Esophagus mucosa (tissue), 1 donor: ENCODE data around the gene PHACTR4. TPM values are rescaled to one million over a fixed set of nuclear protein-coding genes. Genes with fewer than 3 reads are reported as not detected.
"Not testable (repeated sequence)": the region's sequence is repeated elsewhere in the genome, so short reads cannot be mapped to it uniquely, and the experiment has no call there.

ENCODE experiments used
- ATAC-seq: fragments of 200-7000 bp; cut with Tn5 transposase; one replicate; pipeline ENCODE4 v1.9.1; 2020
- total RNA-seq: library from RNA; stranded (reverse); gene quantifications from one replicate; pipeline ENCODE4 v1.2.4, GENCODE V29; 2023
- donor health status: DM: yes; HTN: yes; CAD: no.

Gene PHACTR4
- total RNA-seq, 1 donor from 2014 or later: 56.3 TPM

DNA sequence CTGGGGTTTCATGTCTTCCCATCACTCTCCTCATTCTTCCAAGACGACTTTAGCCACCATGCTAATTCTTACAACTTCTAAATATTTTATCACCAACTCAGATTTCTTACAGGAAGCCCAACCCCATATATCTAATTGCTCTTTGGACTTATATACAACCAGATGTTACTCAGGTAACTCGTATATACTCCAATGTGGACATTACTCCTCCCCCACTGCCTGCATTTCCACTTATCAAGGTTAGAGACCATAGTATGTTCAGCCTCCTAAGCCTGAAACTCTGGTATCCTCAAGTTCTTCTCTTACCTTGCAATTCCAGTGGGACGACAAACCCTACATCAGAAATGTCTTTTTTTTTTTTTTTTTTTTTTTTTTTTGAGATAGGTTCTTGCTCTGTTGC, 133.6 kb downstream of the PHACTR4 start:
- ATAC-seq: no peak

DNA sequence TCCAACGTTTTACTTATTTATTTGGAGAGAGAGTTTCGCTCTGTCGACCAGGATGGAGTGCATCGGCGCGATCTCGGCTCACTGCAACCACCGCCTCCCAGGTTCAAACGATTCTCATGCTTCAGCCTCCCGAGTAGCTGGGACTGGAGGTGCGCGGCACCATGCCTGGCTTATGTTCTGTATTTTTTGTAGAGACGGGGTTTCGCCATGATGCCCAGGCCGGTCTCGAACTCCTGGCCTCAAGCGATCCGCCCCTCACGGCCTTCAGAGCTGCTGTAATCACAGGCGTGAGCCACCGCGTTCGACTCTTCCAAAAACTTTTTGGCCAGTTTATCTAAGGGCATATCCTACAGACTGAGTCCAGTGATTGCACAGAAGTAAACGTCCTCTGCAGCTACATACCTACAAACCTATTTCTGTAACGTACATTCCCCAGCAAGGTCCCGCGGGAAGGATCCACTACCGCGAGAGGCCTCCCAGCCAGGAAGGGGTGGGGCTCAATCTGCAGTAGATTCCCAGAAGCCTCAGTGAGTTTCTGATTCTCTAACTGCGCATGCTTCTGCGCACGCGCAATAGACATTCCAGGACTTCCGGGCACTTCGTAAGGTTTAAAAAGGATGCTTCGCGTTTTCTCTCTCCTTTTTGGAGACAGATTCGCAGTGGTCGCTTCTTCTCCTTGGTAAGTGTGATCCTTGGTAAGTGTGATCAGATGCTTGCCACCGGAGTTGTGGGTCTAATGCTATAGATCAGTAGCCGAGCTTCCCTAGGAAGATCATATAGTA, 136.1 kb downstream of the PHACTR4 start, which contains the start of gene RCC1:
Gene RCC1 (plus strand): TSS at position 638 of the 782 bp plus-strand sequence. CDS start 23,824 bp downstream, outside the sequence.
- peak; percentile 90 for ATAC-seq

DNA sequence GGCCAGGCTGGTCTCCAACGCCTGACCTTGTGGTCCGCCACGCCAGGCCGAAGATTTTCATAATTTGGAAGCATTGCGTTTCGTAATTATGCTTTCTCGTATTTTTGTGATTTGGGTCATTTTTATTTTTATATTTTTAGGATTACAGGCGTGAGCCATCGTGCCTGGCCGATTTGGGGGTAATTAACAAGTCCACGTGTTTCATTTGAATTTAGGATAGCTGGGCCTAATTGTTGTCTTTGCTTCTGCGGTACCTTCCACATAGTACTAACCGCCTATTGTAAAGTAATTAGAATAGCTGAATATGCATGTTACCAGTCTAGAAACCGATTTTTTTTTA, 137.3 kb downstream of the PHACTR4 start:
- no peak for ATAC-seq

DNA sequence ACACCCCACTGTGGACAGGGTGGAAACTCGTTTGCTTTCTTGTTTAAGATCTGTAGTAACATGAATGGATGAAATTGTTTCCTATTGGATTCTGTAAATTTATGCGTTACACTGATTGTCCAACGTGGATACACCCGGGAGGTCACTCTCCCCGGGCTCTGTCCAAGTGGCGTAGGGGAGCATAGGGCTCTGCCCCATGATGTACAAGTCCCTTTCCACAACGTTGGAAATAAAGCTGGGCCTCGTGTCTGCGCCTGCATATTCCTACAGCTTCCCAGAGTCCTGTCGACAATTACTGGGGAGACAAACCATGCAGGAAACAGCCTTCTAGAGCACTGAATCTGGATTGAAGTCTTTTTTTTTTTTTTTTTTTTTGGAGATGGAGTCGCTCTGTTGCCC, 137.7 kb downstream of the PHACTR4 start:
- no peak for ATAC-seq

DNA sequence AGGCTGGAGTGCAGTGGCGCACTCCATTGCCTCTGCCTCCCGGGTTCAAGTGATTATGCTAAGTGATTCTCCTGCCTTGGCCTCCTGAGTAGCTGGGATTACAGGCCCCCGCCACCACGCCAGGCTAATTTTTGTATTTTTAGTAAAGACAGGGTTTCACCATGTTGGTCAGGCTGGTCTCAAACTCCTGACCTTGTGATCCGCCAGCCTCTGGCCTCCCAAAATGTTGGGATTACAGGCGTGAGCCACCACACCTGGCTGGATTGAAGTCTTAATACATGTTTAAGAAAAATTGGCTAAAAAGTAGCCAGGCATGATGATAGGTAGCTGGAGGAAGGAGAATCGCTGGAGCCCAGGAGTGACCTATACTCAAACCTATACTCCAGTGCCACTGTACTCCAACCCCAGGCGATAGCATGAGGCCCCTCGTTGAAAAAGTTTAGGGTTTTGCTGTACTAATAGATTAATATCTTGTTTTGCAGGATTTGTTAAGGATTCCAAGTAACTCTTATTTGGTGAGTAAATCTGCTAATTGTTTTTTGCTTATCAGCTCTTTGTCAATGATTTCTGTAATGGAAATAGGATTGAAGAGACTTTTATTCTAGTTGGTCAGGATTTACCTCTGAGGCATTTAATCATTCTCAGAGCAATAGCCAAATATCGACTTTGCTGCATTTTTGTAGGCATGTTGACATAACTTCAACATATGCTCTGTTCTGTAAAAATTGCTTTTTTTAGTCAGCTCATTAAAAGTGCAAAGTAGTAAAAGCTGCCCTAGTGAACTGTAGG, 138.3 kb downstream of the PHACTR4 start:
- no peak for ATAC-seq

DNA sequence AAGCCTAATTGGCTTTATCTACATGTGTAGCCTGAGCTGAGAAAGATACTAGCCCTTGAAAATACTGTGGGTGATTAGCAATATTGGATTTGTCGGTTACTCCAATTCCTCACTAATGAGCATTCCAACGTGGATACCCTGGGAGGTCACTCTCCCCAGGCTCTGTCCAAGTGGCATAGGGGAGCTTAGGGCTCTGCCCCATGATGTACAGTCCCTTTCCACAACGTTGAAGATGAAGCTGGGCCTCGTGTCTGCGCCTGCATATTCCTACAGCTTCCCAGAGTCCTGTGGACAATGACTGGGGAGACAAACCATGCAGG, 138.9 kb downstream of the PHACTR4 start:
- ATAC-seq: no peak

DNA sequence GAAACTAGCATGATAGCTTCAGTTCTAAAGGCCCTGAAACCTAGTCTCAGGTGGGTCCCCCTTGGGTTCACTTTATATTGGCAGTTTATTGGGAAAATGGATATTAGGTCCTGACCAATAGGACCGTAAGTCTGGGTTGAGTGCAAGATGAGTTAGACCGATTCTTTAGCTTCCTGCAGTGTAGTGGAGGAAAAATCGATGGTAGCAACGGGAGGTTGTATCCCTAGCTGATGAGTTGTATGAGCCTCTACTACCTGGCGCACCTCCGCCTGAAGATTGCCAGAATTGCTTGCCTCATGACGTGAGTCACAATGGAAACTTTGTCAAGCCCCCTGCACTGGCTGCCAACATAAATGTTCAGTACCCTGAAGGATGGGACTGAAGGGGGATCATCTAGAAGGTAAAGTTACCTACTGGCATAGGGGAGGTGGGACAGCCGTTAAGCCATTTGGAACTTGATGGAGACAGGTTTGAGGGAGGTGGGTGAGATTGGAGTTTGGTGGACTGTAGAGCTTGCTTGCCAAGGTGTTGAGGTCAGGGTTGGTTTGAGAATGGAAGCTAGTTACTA, 140.2 kb downstream of the PHACTR4 start:
- no peak for ATAC-seq

DNA sequence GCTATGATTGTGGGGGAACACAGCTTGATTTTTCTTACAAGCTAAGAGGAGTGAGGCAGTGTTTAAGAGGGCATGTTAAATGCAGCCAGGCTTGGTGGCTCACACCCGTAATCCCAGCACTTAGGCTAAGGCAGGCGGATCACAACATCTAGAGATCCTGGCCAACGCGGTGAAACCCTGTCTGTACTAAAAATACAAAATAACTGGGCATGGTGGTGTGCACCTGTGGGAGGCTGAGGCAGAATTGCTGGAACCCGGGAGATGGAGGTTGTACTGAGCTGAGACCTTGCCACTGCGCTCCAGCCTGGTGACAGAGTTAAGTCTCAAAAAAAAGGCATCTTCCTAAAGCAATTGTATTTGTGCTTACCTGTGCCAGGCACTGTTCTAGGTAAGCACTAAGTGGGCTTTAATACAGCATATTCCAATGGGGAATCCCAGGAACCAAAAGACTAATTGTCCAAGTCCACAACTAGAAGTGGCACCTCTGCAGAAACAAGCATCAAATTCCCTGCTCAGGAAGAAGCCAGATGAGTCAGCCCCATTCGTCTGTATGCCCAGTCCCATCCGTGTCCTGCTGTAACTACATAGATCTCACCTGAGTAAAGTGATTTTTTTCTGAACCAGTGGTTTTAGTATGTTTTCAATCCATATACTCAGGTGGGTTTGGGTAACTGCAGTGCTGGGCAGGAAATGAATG, 140.9 kb downstream of the PHACTR4 start:
- no peak for ATAC-seq

DNA sequence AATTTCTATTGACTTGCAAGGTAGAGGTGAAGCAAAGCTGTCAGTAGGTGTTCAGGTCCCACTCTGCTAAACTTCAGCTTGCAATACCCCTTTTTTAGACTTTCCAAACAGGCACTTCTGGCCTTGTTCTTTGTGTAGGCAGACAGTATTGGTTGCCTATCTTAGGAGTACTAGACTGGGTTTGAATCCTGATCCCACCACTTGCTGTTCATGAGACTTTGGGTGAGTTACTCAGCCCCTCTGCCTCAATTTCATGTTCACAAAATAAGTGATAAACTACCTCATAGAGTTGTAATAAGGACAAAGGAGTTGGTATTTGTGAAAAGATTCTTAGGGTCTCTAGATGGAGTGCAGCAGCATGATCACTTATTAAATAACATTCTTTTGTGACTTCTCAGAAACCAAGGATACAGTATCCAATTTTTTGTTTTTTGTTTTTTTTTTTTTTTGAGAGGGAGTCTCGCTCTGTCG, 141.5 kb downstream of the PHACTR4 start:
- ATAC-seq: no peak

DNA sequence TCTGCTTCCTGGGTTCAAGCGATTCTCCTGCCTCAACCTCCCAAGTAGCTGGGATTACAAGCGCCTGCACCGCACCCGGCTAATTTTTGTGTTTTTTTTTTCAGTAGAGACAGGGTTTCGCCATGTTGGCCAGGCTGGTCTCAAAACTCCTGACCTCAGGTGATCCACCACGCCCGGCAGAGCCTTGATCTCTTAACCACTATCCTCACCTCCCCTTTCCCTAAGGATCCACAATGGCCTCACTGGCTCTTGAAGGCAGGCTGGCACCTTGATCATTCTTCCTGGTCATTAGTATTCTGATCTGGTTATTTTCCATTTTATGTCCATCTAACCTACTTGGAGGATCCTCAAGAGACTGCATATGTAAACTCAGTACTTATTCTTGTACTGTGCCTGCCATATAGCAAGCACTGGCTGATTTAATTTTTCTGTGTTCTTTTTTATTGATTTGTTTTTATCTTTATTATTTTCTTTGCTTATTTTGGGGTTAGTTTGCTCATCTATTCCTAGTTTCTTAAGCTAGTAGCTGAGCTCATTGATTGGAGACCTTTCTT, 142.6 kb downstream of the PHACTR4 start:
- ATAC-seq: no peak

DNA sequence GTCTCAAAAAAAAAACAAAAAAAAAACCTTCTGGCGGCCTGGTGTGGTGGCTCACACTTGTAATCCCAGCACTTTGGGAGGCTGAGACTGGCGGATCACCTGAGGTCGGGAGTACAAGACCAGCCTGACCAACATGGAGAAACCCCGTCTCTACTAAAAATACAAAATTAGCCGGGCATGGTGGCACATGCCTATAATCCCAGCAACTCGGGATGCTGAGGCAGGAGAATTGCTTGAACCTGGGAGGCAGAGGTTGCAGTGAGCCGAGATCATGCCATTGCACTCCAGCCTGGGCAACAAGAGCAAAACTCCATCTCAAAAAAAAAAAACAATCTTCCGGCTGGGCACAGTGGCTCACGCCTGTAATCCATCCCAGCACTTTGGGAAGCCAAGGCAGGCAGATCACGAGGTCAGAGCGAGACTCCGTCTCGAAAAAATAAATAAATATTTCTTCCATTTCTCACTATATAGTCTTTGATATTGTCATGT, 144.9 kb downstream of the PHACTR4 start:
- ATAC-seq: not testable (repeated sequence)

DNA sequence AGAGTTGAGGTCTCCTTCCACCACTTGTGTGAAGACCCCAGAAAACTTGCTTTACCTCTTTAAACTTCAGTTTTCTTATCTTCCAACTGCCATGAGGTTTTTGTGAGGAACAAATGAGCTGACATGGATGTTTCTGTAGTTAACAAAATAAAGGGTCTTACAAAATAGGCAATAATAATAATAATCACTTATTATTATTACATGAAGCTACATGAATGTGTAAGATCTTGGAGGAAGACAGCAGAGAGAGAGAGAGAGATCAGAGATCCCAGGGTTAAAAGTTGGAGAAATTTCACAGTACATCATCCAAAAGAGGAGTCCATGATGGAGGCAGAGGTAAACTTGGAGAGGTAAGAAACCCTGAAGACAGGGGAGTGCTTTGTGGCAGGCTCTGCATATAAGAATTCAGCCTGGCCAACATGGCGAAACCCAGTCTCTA, 147.0 kb downstream of the PHACTR4 start:
- ATAC-seq: no peak

DNA sequence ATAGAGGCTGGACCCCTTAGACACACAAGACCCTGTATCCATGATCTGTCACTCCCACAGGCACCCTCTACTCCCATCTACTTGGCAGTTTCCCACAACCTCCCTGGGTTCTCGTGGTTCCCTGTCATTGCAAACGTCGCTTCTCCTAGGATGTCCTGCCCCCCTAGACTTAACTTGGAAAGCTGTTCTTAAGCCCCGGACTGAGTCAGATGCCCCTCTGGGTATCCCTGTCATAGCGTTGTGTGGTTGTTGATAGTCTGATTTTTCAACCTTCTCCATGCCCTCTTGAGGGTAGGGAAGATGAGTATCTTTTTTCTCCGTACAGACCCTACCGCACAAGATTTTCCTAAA, 148.1 kb downstream of the PHACTR4 start:
- ATAC-seq: peak; percentile 12

DNA sequence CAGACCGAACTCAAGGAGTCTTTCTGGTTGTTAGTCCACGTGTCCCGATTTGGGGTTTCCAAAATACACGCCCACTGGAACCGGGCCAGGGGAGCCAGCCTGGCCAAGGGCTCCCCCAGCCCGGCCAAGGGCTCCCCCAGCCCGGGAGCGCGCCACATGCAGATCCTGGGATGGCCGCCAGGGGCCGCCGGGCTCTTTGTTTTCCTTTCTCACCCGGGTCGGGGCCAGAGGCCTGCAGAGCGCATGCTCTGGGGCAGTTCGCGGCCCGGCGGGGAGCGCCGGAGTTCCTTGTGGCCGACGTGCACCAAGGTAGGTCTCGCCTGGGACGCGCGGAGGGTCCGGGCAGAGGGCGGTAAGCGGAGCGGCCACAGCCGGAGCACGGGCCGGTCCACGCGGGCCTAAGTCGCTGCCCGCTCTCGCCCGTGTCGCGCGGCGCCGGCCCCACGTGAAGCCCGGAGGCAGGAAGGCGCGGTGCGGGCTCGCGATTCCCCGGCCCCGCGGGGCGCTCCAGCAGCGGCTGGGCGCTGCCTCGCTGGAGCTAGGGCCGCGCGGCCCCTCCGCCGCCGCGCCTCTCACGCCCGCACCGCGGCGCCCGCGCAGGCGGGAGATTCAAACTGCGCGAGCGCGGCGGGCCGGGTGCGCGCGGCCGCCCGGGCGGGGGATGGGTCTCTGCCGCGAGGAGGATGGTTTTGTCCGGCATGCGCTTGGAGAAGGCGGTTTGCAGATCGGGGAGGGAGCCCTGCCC, 148.6 kb downstream of the PHACTR4 start:
- peak; percentile 78 for ATAC-seq

DNA sequence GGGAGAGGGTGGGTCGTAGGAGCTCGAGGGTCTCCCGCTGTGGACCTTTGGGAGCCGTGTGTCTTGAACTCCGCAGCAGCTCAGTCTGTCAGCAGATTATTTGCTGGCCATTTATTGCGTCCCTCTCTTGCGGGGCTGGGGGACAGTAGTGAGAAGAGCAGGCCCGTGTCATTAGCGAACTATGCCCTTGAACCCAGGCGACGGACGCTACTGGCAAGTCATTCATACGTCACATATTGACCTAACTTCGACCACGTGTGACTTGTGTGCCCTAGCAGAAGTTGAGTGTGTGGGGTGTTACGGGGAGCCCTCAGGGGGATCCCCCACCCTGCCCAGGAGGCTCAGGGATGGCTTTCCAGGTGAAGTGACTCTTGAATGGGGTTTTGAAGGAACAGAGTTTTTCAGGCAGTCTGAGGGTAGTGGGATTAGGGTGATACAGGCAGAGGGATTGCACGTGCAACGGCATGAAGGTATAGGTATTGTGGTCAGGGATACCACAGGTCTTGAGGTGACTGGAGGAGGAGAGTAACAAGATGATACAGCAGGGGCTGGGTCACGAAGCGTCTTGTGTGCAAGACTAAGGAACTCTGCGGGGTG, 149.3 kb downstream of the PHACTR4 start:
- peak; percentile 6 for ATAC-seq

DNA sequence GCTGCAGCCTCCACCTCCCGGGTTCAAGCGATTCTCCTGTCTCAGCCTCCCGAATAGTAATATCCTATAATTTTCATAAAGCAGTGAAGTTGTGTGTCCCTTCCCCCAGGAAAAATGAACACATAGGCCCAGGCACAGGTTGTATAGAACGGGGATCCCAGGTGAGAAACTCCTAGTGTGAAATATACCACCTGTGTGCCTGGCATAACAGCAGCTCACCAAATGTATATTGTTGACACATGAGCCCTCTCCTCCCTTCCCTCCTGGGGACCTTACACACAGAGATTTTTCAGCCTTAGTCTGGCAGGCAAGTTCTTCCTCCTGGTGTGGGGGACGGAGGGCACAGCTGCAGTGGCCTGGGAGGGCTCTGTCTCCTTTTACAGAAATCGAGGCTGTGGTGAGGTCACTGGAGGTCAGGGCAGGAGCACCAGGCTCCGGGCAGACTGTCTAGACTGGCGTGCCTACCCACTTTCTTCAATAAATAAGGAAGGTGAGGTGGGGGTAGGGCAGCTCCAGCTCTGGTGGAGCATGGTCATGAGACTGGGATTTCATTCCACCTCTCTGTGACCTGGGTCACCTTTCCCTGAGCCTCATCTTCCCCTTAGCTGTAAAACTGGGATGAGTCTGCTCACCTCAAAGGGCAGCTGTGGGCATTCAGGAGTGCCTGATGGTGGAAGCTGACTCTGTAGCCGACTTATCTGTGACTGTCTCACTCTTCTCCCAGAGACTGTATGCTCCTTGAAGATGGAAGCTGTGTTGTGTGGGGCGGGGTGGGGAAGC, 150.6 kb downstream of the PHACTR4 start:
- no peak for ATAC-seq

DNA sequence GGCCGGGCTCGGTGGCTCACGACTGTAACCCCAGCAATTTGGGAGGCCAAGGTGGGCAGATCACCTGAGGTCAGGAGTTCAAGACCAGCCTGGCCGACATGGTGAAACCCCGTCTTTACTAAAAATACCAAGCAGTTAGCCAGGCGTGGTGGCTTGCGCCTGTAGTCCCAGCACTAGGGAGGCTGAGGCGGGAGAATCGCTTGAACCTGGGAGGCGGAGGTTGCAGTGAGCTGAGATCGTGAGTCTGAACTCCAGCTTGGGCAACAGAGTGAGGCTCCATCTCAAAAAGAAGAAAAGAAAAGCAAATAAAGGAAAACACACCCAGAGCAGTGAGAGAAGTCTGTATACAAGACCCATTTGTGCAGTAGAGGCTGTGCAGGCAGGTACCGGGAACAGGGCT, 151.3 kb downstream of the PHACTR4 start:
- ATAC-seq: not testable (repeated sequence)

DNA sequence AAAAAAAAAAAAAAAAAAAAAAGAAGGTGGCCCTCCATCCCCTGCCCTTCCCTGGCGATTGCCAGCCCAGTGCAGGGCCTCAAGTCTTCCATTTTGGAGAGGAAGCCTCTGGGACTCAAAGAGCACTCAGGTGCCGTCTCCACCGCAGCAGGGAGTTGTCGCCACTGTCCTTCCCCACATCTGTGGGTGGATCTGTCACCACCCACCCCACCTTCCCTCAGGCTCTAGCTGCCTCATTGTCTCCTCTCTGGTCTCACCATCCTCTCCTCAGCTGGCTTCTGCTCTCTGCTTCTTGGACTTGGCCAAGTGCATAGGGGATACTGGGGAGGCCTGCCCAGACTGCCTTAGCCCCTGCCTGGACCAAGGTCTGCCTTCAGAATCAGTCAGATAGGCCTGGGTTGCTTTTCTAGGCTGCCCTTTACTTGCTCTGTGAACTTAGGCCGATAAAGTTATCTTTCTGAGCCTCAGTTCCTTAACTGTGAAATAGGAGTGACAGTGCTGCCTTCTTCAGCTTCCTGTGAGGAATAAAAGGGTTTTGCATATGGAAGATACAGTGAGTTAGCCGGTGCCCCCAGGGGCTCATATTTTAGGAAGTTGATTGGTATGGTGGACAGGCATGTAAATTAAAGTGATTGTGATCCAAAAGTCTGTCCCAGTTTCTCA, 152.1 kb downstream of the PHACTR4 start:
- no peak for ATAC-seq

DNA sequence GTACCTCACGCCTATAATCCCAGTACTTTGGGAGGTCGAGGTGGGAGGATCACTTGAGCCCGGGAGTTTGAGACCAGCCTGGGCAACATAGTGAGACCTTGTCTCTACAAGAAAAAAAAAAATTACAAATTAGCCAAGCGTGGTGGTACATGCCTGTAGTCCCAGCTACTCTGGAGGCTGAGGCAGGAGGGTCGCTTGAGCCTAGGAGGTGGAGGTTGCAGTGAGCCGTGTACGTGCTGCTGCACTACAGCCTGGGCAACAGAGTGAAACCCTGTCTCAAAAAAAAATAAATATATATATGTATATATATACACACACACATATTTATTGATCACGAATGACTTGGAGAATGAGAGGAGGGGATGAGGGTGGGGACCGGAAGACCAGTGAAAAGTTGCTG, 153.0 kb downstream of the PHACTR4 start:
- ATAC-seq: not testable (repeated sequence)
